Measurements from ENCODE around the gene SLX9.

DNA sequence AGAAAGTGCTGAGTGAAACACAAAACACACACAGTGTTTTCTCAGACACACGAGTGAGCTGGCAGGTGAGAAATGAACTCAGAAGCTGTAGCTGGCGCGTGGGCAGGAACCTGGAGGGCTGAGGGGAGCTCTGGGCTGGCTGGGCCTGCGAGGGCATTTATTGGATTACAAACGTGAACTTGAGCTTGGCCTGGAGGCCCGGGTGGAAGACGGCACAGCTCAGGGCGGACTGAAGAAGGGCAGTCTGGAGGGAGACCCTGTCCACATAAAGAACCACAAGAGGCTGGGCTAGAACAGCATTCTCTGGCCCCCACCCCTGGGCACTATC lies 82.5 kb downstream of the SLX9 start:
- TF ChIP-seq, protein P1, sequence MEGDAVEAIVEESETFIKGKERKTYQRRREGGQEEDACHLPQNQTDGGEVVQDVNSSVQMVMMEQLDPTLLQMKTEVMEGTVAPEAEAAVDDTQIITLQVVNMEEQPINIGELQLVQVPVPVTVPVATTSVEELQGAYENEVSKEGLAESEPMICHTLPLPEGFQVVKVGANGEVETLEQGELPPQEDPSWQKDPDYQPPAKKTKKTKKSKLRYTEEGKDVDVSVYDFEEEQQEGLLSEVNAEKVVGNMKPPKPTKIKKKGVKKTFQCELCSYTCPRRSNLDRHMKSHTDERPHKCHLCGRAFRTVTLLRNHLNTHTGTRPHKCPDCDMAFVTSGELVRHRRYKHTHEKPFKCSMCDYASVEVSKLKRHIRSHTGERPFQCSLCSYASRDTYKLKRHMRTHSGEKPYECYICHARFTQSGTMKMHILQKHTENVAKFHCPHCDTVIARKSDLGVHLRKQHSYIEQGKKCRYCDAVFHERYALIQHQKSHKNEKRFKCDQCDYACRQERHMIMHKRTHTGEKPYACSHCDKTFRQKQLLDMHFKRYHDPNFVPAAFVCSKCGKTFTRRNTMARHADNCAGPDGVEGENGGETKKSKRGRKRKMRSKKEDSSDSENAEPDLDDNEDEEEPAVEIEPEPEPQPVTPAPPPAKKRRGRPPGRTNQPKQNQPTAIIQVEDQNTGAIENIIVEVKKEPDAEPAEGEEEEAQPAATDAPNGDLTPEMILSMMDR (IDR thresholded peaks at IDR 0.05), result no peak
- TF ChIP-seq EP300 (IDR thresholded peaks at IDR 0.05; ENCODE audit: borderline replicate concordance in 1 of 2, low read depth in 1 of 2, low read length in 1 of 2) (no peak), MXI1 (IDR thresholded peaks at IDR 0.05; ENCODE audit: low read depth, low read length) (no peak), EZH2phosphoT487 (IDR thresholded peaks at IDR 0.05; ENCODE audit: borderline replicate concordance, low read depth) (no peak), MAX (IDR thresholded peaks at IDR 0.05; ENCODE audit: low read depth) (no peak)
- TF ChIP-seq, protein P2, sequence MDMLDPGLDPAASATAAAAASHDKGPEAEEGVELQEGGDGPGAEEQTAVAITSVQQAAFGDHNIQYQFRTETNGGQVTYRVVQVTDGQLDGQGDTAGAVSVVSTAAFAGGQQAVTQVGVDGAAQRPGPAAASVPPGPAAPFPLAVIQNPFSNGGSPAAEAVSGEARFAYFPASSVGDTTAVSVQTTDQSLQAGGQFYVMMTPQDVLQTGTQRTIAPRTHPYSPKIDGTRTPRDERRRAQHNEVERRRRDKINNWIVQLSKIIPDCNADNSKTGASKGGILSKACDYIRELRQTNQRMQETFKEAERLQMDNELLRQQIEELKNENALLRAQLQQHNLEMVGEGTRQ (IDR thresholded peaks at IDR 0.05; ENCODE audit: borderline replicate concordance, low read depth, low read length), result no peak

Data from SK-N-SH (cell line).